Measurements from ENCODE around the gene AFF1. TPM values are rescaled to one million over a fixed set of nuclear protein-coding genes. Genes with fewer than 3 reads are reported as not detected.

Gene AFF1
- total and polyA plus RNA-seq, 4 donors, result 7.2 to 42.8 (median 21.5) TPM

- H3K27ac ChIP-seq (ENCODE audit: low read depth in 1 of 2, low read length in 2 of 2), result no peak overlapping the region
- peaks cover 6 to 62% (median 36%) of the 10 kb centered on the region in 4 donors for H3K4me1 ChIP-seq (ENCODE audit: control insufficient read depth in 4 of 4, insufficient read depth in 4 of 4, low read length in 3 of 4)
- TF ChIP-seq GABPA (IDR thresholded peaks at IDR 0.05 in 1 of 2, conservative IDR thresholded peaks at IDR 0.05 in 1 of 2) (no peak), NR2F2 (IDR thresholded peaks at IDR 0.05) (no peak), MAX (IDR thresholded peaks at IDR 0.05) (no peak), HNF4G (IDR thresholded peaks at IDR 0.05) (no peak), RXRA (IDR thresholded peaks at IDR 0.05) (peak; percentile 12 to 14)
- no peaks in the 10 kb centered on the region for H3K9me3 ChIP-seq (ENCODE audit: control insufficient read depth in 4 of 4, low read length in 3 of 4)
- DNase-seq (ENCODE audit: low spot score), result no peak
- no peak overlapping the region for H3K4me3 ChIP-seq (ENCODE audit: low read depth in 1 of 3, low read length in 3 of 3)
- 73% methylated on average over 8 of the region's 8 CpGs for WGBS
- no peaks in the 10 kb centered on the region for H3K36me3 ChIP-seq (ENCODE audit: control insufficient read depth in 4 of 4, insufficient read depth in 3 of 4, low read depth in 1 of 4, low read length in 3 of 4)
- H3K9ac ChIP-seq (ENCODE audit: low read depth in 1 of 2, low read length in 2 of 2), result no peak overlapping the region
- H3K27me3 ChIP-seq (ENCODE audit: control insufficient read depth in 4 of 4, insufficient read depth in 4 of 4, low read length in 3 of 4), result no peaks in the 10 kb centered on the region
Measured at GRCh38 chr4:87033902-87034301, 99.1 kb downstream of the AFF1 start.

- H3K4me1 ChIP-seq (ENCODE audit: control insufficient read depth in 4 of 4, insufficient read depth in 4 of 4, low read length in 3 of 4), result peaks cover 6 to 55% (median 37%) of the 10 kb centered on the region in 4 donors
- no peaks in the 10 kb centered on the region for H3K9me3 ChIP-seq (ENCODE audit: control insufficient read depth in 4 of 4, low read length in 3 of 4)
- no peaks in the 10 kb centered on the region for H3K27me3 ChIP-seq (ENCODE audit: control insufficient read depth in 4 of 4, insufficient read depth in 4 of 4, low read length in 3 of 4)
- no peaks in the 10 kb centered on the region for H3K36me3 ChIP-seq (ENCODE audit: control insufficient read depth in 4 of 4, insufficient read depth in 3 of 4, low read depth in 1 of 4, low read length in 3 of 4)
- no peak overlapping the region for H3K9ac ChIP-seq (ENCODE audit: low read depth in 1 of 2, low read length in 2 of 2)
- DNase-seq (ENCODE audit: low spot score), result no peak
- no peak overlapping the region for H3K27ac ChIP-seq (ENCODE audit: low read depth in 1 of 2, low read length in 2 of 2)
- TF ChIP-seq ATF3 (IDR thresholded peaks at IDR 0.05) (no peak), HNF4A (conservative IDR thresholded peaks at IDR 0.05) (no peak), REST (IDR thresholded peaks at IDR 0.05) (no peak), MAX (IDR thresholded peaks at IDR 0.05) (no peak), GABPA (IDR thresholded peaks at IDR 0.05 in 1 of 2, conservative IDR thresholded peaks at IDR 0.05 in 1 of 2) (no peak), FOXA1 (IDR thresholded peaks at IDR 0.05) (no peak), RXRA (IDR thresholded peaks at IDR 0.05) (no peak), TAF1 (conservative IDR thresholded peaks at IDR 0.05) (no peak), EGR1 (IDR thresholded peaks at IDR 0.05; ENCODE audit: low read depth in 2 of 2) (no peak), HNF4G (IDR thresholded peaks at IDR 0.05) (no peak), SP1 (IDR thresholded peaks at IDR 0.05) (no peak), ZBTB33 (IDR thresholded peaks at IDR 0.05) (no peak), JUND (IDR thresholded peaks at IDR 0.05) (no peak), NR2F2 (IDR thresholded peaks at IDR 0.05) (no peak), RAD21 (IDR thresholded peaks at IDR 0.05) (no peak)
- 82% methylated on average over 3 of the region's 3 CpGs for WGBS
- H3K4me3 ChIP-seq (ENCODE audit: low read depth in 1 of 3, low read length in 3 of 3), result no peak overlapping the region
Measured at GRCh38 chr4:87034527-87034926, 99.7 kb downstream of the AFF1 start.

All from liver (tissue), 9 donors.